CD4-positive, alpha-beta T cell treated with Interleukin-15 for 1 hour (primary cell): ENCODE data around the gene RELL1.

ENCODE experiments used
- DNase-seq: peaks from one replicate; pipeline ENCODE4 v3.0.0-alpha.2; 2020

RELL1 gene

GRCh38 chr4:37631551-37631950 lies 54.6 kb downstream of the RELL1 start:
- DNase-seq: no peak

- DNase-seq: no peak
Observed at GRCh38 chr4:37629713-37630112, 56.5 kb downstream of the RELL1 start.

GRCh38 chr4:37628977-37629609 lies 57.1 kb downstream of the RELL1 start:
- DNase-seq: no peak

- no peak for DNase-seq
Observed at GRCh38 chr4:37627263-37627662, 58.9 kb downstream of the RELL1 start.

- DNase-seq: no peak
Observed at GRCh38 chr4:37625499-37625898, 60.7 kb downstream of the RELL1 start.

GRCh38 chr4:37623940-37624339 lies 62.2 kb downstream of the RELL1 start:
- no peak for DNase-seq

- DNase-seq: no peak
Observed at GRCh38 chr4:37623125-37623524, 63.1 kb downstream of the RELL1 start.

- DNase-seq: no peak
Observed at GRCh38 chr4:37620176-37620575, 66.0 kb downstream of the RELL1 start.

- no peak for DNase-seq
Observed at GRCh38 chr4:37615720-37616063, 70.5 kb downstream of the RELL1 start.

- DNase-seq: no peak
Observed at GRCh38 chr4:37615059-37615719, 71.0 kb downstream of the RELL1 start.

- no peak for DNase-seq
Observed at GRCh38 chr4:37612811-37613210, 73.4 kb downstream of the RELL1 start.

GRCh38 chr4:37609626-37610025 lies 76.5 kb downstream of the RELL1 start:
- DNase-seq: no peak

GRCh38 chr4:37607018-37607417 lies 79.2 kb downstream of the RELL1 start:
- no peak for DNase-seq

GRCh38 chr4:37605843-37606565 lies 80.2 kb downstream of the RELL1 start:
- no peak for DNase-seq

GRCh38 chr4:37604461-37604860 lies 81.7 kb downstream of the RELL1 start:
- DNase-seq: no peak

- no peak for DNase-seq
Observed at GRCh38 chr4:37603711-37604110, 82.5 kb downstream of the RELL1 start.

GRCh38 chr4:37603070-37603468 lies 83.1 kb downstream of the RELL1 start:
- peak; percentile 64 for DNase-seq

- DNase-seq: no peak
Observed at GRCh38 chr4:37602454-37603069, 83.6 kb downstream of the RELL1 start.

GRCh38 chr4:37601531-37601930 lies 84.6 kb downstream of the RELL1 start:
- no peak for DNase-seq

GRCh38 chr4:37599092-37599790 lies 86.9 kb downstream of the RELL1 start:
- DNase-seq: no peak

- no peak for DNase-seq
Observed at GRCh38 chr4:37597034-37597433, 89.1 kb downstream of the RELL1 start.

- no peak for DNase-seq
Observed at GRCh38 chr4:37595875-37596680, 90.1 kb downstream of the RELL1 start.
